ENCODE data around the gene ARHGAP24.

Gene ARHGAP24

GRCh38 chr4:85509882-85510631 is 35.1 kb downstream of the ARHGAP24 start:
- Mint-ChIP-seq H3K36me3 (ENCODE audit: low read depth) (peaks cover 8% of the 10 kb centered on the region), H3K4me1 (peaks cover 5% of the 10 kb centered on the region), H3K27me3 (ENCODE audit: low read depth) (peaks cover 3% of the 10 kb centered on the region), H3K9me3 (peaks cover 8% of the 10 kb centered on the region), H3K4me3 (no peak overlapping the region), H3K27ac (no peak overlapping the region)
- TF ChIP-seq CTCF (IDR thresholded peaks at IDR 0.05; ENCODE audit: unreplicated experiment in 3 of 3): no peak

GRCh38 chr4:85510632-85510984 is 35.7 kb downstream of the ARHGAP24 start:
- Mint-ChIP-seq H3K9me3 (peaks cover 3% of the 10 kb centered on the region), H3K4me1 (peaks cover 5% of the 10 kb centered on the region), H3K36me3 (ENCODE audit: low read depth) (peaks cover 4% of the 10 kb centered on the region), H3K4me3 (no peak overlapping the region), H3K27ac (no peak overlapping the region), H3K27me3 (ENCODE audit: low read depth) (peaks cover 3% of the 10 kb centered on the region)
- no peak for TF ChIP-seq CTCF (IDR thresholded peaks at IDR 0.05; ENCODE audit: unreplicated experiment in 3 of 3)

- Mint-ChIP-seq H3K4me1 (peaks cover 5% of the 10 kb centered on the region), H3K9me3 (no peaks in the 10 kb centered on the region), H3K27me3 (ENCODE audit: low read depth) (peaks cover 3% of the 10 kb centered on the region), H3K4me3 (no peak overlapping the region), H3K36me3 (ENCODE audit: low read depth) (no peaks in the 10 kb centered on the region), H3K27ac (no peak overlapping the region)
- no peak for TF ChIP-seq CTCF (IDR thresholded peaks at IDR 0.05; ENCODE audit: unreplicated experiment in 3 of 3)
These were observed 37.7 kb downstream of the ARHGAP24 start for GRCh38 chr4:85512446-85513205.

GRCh38 chr4:85514117-85514516 is 39.2 kb downstream of the ARHGAP24 start:
- H3K4me3 Mint-ChIP-seq: no peak overlapping the region
- no peak overlapping the region for H3K27ac Mint-ChIP-seq
- no peaks in the 10 kb centered on the region for H3K9me3 Mint-ChIP-seq
- peaks cover 3% of the 10 kb centered on the region for H3K27me3 Mint-ChIP-seq (ENCODE audit: low read depth)
- TF ChIP-seq CTCF (IDR thresholded peaks at IDR 0.05; ENCODE audit: unreplicated experiment in 3 of 3): no peak
- H3K4me1 Mint-ChIP-seq: peaks cover 5% of the 10 kb centered on the region
- H3K36me3 Mint-ChIP-seq (ENCODE audit: low read depth): no peaks in the 10 kb centered on the region

- no peak overlapping the region for H3K27ac Mint-ChIP-seq
- peaks cover 3% of the 10 kb centered on the region for H3K27me3 Mint-ChIP-seq (ENCODE audit: low read depth)
- H3K4me3 Mint-ChIP-seq: no peak overlapping the region
- peaks cover 5% of the 10 kb centered on the region for H3K4me1 Mint-ChIP-seq
- H3K9me3 Mint-ChIP-seq: no peaks in the 10 kb centered on the region
- H3K36me3 Mint-ChIP-seq (ENCODE audit: low read depth): no peaks in the 10 kb centered on the region
- no peak for TF ChIP-seq CTCF (IDR thresholded peaks at IDR 0.05; ENCODE audit: unreplicated experiment in 3 of 3)
These were observed 39.8 kb downstream of the ARHGAP24 start for GRCh38 chr4:85514783-85515182.
